Activated CD4-positive, CD25-positive, alpha-beta regulatory T cell treated with anti-CD3 and anti-CD28 coated beads, Interleukin-2, amount 50 U/mL, for 72 hours (primary cell): ENCODE measurements around the gene TMCC1.
"Not testable (repeated sequence)": the region's sequence is repeated elsewhere in the genome, so short reads cannot be mapped to it uniquely, and the experiment has no call there.

Experiments used
- DNase-seq: peaks from one replicate; pipeline ENCODE4 v3.0.0; 2021

TMCC1 gene

DNA sequence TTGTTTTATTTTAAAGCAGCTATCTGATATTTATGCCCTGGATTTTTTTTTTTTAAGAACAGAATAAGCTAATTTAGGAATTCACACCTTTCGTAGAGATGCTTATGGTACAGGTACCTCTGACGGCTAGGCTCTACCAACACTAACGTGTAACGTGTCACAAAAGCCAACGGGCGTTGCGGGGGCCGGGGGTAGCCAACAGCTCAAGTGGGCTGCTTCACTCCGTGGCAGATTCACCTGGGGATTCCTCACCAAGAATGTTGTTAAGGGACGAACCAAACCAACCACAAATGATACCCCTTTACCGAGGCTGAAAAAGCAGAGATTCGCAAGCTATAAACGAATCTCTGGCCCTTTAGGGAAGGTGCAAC is 1.0 kb downstream of the TMCC1 start:
- DNase-seq = no peak

DNA sequence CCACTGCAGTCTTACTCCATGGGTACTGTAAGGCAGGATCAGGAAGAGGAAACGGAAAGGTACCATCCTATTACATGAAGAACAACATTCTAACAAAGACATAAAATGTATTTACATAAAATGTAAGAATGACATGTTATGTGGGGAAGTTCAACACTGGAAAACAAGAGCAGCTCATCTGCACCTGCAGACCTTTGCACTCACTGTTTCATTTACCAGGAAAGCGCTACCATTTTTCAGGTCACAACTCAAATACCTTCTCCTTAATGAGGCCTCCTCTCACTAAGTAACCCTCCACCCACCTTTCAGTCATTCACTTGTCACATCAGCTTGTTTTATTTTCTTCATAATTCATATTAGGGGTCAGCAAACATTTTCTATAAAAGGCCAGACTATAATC is 2.6 kb downstream of the TMCC1 start:
- DNase-seq = no peak

DNA sequence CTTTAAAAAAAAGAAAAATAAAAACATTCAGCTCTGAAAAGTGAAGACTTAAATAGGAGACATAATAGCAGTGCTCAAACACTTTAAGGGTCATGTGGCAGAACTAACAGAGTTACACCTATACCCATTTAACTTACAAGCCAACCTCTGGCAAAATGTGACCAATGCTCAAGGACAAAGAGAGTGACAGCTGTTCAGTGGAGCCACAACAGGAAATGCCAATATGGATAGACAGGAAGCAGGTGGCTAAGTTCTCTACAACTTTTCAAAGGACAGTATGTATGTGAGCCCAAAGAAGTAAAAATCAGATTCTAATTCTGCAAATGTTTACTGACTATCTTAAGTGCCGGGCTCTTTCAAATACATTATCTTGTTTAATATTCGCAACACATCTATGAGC is 3.4 kb downstream of the TMCC1 start:
- DNase-seq = no peak

DNA sequence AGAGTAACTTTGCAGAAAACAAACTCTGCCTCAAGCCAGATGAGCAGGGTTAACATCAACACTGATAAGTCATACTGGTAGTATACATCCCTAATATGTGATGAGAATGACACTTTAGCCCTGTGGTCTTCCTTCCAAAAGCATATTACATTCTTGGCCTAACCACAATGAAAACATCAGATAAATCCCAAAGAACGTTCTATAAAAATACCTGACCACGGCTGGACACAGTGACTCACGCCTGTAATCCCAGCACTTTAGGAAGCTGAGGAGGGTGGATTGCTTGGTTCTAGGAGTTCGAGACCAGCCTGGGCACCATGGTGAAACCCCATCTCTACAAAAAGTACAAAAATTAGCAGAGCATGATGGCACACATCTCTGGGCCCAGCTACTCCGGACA is 4.7 kb downstream of the TMCC1 start:
- DNase-seq = no peak

DNA sequence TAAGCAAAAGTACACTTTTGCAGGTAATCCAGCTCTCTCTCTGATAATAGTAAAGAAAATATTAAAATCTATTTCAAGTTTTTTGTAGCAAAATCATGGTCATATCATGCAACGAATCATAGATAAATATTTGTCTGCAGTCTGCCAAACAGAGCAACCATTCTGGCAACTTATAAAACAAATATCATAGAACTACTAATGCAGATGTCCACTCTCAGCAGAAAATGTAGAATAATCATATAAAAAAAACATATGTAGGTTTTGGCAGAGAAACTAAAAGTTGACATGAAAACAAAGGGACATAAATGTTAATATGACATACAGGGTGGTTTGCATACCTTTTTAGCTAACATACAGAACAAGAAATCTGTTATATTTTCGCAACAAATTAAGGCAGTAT is 12.2 kb downstream of the TMCC1 start:
- no peak for DNase-seq

DNA sequence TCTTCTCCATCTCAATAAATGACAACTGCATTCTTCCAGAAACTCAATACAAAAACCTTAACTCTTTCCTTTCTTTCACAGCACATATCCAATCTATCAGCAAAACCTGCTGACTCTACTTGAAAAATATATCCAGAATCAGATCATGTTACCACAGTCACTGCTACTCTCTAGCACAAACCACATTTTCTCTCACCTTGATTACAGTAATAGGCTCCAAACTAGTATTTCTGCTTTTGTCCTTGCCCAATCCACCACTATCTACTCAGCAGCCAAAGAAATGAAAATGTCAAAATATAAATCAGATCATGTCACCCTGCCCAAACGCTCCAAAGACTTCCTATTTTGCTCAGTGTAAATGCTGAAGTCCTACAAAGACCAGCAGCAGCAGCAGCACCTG is 15.2 kb downstream of the TMCC1 start:
- no peak for DNase-seq

DNA sequence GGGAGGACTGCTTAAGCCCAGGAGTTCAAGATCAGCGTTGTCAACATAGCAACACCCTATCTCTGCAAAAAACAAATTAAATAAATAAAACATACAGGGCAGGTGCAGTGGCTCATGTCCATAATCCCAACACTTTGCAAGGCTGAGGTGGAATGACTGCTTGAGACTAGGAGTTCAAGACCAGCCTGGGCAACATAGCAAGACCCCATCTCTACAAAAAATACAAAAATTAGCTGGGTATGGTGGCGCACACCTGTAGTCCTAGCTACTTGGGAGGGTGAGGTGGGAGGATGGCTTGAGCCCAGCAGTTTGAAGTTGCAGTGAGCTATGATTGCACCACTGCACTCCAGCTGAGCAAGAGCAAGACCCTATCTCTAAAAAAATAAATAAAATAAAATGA is 19.0 kb downstream of the TMCC1 start:
- not testable (repeated sequence) for DNase-seq

DNA sequence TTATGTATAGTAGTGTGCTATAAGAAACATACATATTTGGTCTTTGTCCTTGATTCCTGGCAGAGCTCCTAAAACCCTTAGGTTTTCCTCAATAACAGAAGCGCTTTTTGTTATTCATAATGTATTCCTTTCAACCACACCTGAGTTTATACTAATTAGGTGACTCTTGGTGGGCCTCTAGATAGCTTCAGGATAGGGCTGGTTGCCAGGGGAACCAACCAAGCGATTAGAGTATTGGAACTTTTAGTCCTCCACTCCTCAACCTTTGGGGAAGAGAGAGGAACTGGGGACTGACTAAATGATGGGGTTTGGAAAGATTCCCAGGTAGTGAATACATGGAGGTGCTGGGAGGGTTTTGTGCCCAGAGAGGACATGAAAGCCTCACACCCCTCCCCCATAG is 24.6 kb downstream of the TMCC1 start:
- no peak for DNase-seq

DNA sequence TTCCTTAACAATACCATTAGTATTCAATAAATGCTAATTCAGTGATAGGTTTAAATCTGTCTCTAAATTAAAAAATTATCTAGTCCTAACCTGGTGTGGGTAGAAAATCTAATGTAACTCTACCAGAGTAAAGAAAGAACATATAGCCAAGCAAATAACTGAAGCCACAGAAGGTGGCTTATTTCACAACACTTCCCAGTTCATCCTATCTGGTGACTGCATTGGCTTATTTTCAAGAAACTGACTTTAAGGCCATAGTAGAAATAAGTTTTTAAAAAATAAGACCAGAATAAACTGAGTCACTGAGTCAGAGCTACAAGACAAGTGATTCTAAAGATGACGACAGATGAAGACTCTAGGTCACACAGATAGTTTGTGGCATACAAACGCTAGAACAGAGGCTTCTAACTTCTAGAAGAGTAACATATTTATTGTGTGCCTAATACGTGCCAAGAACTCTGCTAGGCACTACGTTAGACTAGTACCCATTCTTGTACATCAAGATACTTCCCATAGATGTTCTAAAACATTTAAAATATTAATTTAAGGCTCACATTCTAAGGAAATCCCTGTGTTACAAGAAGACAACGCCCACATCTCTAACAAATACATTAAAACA is 25.9 kb downstream of the TMCC1 start:
- no peak for DNase-seq

DNA sequence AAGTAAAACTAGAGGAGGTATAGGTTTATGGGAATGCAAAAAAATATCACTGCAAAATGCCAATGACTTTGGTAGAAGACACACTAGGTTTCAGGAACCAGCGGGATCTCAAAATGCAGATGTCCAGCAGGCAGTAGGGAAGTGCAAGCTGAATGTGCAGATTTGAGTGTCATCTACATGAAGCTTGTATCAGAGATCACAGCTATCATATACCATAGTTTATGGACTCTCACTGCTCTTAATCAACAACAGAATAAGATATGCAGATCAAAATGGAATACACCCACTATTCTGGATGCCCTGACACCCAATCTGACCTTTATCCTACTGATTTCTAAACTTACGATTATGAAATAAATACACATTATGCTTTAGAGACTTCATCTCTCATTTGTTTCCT is 27.7 kb downstream of the TMCC1 start:
- DNase-seq = no peak

DNA sequence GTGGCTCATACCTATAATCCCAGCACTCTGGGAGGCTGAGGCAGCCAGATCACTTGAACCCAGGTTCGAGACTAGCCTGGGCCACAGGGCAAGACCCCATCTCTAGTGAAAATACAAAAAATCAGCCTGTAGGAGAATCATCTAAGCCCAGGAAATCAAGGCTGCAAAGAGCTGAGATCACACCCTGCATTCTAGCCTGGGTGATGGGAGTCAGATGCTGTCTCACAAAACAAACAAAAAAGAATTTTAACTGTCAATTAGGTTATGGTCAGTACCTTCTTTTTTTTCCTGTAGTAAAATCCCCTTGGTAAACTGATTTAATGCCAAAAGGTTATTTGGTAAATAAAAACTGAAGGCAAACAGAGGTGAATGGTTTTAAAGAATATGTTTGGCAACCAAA is 29.0 kb downstream of the TMCC1 start:
- no peak for DNase-seq

DNA sequence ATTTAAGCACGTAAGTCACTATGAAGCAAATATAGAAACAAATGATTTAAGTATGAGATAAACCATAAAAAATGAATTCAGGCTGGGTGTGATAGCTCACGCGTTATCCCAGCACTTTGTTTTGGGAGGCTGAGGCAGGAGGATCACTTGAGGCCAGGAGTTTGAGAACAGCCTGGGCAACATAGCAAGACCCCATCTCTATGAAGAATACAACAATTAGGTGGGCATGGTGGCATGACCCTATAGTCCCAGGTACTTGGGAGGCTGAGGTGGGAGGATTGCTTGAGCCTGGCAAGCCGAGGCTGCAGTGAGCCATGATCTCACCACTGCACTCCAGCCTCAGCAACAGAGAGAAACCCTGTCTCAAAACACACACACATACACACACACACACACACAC is 34.2 kb downstream of the TMCC1 start:
- DNase-seq = no peak

DNA sequence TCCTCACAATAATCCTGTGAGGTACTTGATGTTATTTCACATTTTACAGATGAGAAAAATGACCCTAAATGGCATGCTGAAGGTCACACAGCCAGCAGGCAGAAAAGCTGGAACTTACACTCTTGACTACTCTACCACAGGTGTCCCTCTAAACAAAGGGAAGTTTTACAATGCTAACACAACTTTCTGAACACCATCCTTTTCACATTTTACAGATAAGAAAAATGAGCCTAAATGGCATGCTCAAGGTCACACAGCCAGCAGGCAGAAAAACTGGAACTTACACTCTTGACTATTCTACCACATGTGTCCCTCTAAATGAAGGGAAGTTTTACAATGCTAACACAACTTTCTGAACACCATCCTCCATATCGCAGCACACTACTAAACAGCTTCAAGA is 35.6 kb downstream of the TMCC1 start:
- no peak for DNase-seq

DNA sequence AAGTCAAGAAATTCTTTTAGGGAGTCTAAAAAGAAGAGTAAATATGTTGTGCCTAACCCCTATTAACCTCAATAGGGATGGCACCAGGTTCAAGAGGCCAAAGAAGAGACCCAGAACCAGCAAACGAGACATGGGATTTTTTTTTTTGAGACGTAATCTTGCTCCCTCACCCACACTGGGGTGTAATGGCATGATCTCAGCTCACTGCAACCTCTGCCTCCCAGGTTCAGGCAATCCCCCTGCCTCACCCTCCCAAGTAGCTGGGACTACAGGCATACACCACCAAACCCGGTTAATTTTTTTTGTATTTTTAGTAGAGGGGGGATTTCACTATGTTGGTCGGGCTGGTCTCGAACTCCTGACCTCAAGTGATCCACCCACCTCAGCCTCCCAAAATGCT is 36.7 kb downstream of the TMCC1 start:
- not testable (repeated sequence) for DNase-seq

DNA sequence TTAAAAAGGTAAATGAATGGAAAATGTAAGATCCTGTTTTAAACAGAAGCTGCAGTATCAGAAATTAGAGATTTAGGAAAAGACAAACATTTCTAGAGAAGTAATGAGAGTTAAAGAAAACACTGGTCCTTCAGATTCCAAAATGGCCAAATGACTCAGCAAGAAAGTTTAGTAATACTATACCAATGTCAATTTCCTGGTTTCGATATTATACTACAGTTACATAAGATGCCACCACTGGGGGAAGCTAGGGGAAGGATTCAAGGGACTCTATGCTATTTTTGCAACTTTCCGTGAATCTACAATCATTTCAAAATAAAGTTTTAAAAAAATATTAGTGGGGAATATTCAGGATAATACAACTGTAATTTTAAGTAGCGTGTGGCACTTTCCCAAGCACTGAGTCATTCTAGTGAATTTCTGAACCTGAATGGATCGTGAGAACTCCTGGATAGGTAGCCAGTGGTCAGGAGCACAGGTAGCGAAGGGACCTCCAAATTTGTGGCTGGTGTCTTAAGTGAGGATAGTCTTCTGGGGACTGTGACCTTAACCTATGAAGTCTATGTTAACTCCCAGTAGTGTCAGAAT is 37.6 kb downstream of the TMCC1 start:
- DNase-seq = no peak

DNA sequence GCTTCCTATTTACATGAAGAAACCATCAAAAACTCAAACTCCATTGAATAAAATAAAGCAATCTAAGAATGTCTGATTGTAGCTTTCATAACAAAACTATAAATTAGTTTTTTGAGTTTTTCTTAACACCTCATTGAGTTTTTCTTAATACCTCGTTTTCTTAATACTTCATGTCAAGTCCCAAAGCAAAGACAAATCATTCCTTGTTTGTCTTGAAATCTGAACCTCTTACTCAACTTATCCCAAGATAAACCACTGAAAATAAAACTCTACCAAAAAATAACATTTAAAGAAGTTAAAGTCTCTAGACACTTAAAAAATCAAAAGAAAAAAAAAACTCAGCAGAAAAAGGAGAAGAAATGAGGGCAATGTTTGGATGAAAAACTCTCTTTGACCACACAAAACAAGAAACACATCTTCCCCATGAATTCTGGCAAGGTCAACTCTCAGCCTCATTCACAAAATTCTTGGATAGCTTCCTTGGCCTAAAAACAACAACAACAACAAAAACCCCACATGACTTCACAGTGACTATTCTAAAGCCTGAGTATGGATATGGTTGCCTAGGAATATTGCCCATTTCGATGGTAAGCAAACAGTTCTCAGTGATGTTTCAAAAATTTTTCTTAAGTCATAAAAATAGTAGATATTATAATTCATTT is 38.2 kb downstream of the TMCC1 start:
- no peak for DNase-seq

DNA sequence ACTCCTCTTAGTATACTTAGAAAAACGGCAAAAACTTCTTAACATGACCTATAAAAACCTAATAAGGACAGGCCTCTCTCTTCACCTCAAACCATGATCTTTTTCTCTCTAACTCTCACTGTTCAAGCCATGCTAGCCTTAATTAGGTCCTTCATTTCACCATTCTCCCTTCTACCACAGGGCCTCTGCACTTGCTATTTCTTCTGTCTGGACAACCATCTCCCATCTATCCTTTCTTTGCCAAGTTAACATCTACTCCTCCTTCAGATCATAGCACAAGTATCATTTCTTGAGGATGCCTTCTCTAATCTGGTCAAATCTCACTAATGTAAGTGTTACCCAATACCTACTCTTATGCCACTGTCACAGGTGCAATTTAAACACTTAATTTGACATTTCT is 39.1 kb downstream of the TMCC1 start:
- DNase-seq = no peak

DNA sequence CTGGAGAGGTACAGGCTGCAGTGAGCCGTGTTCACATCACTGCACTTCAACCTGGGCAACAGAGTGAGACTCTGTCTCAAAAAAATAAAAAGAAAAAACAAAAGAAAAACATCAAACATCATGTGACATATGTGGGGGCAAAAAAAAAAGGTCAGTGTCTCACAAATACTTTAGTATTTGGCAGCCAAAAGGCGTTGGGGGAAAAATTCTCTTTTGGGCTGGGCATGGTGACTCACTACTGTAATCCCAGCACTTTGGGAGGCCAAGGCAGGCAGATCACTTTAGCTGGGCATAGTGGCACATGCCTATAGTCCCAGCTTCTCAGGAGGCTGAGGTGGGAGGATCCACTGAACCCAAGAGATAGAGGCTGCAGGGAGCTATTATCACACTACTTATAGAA is 47.6 kb downstream of the TMCC1 start:
- DNase-seq = no peak

DNA sequence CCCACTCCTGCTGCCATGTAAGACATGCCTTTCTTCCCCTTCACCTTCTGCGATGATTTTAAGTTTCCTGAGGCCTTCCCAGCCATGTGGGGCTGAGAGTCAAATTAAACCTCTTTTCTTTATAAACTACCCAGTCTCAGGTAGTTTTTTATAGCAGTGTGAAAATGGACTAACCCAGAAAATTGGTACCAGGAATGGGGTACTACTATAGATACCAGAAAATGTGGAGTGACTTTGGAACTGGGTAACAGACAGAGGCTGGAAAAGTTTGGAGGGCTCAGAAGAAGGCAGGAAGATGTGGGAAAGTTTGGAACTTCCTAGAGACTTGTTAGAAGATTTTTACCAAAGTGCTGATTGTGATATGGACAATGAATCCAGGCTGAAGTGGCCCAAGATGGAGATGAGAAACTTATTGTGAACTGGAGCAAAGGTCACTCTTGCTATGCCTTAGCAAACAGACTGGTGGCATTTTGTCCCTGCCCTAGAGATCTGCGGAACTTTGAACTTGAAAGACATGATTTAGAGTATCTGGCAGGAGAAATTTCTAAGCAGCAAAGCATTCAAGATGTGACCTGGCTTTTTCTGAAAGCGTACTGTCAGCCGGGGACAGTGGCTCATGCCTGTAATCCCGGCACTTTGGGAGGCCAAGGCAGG is 52.7 kb downstream of the TMCC1 start:
- DNase-seq = no peak

DNA sequence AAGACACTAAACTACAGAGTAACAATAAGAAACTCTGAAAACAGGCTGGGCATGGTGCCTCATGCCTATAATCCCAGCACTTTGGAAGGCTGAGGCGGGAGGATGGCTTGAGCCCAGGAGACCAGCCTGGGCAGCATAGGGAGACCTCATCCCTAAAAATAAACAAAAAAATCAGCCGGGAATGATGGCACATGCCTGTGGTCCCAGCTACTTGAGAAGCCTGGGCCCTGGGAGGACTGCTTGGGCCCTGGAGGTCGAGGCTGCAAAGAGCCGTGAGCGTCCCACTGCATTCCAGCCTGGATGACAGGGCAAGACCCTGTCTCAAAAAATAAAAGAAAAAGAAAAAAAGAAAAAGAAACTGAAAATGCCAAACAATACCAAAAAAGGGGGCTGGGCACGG is 55.4 kb downstream of the TMCC1 start:
- DNase-seq = no peak

DNA sequence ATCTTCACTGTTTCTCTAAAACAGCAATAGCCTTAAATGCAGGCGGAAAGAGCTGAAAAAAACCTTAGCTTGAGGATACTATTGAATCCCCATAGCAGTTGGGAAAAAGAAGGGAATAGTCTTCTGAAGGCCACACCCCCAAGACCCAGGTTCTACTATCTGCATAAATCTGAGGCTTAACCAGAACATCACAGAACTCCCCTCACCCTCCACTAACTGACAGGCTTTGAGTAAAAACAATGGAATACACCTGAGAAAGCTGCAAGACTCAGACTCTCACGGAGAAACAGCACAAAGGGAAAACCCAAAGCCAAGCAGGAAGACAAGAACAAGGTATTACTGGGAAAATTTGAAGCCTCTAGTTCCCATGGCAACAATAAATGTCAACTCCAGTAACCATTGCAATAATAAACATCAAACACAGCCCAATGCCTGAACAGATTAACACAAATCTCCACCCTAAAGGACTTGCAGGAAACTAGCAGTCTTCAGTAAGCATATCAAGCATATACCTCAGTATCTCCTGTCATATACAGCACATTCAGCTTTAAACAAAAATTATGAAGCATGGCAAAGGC is 56.4 kb downstream of the TMCC1 start:
- no peak for DNase-seq

DNA sequence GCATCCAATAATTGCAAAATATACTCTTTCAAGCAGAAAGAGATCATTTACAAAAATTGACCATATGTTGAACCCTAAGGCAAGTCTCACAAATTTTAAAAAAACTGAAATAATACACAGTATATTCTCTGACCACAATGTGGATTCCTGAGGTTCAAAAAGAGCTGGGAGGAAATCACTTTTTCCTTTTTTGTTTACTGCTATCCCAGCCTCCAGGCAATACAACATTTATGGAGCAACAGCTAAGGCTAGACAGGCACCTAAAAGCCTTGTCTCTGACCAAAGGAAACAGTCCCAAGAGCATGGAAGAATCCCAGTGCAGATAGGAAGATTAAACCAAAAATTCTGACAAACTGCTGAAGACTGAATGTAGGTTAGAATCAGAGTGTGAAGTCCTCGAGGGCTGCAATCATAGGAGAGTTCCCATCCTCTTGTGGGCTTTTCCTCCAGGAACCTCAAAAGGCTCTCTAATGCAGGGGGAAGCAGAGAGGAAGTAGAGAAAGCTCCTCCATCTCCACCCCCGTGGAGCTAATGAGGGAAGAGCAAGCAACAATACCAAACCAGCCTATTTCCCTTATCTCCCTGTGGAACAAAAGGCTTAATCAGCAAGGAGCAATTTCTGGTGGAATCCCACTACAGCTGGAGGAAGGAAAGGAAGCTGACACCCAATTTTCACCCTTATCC is 57.0 kb downstream of the TMCC1 start:
- DNase-seq = no peak

DNA sequence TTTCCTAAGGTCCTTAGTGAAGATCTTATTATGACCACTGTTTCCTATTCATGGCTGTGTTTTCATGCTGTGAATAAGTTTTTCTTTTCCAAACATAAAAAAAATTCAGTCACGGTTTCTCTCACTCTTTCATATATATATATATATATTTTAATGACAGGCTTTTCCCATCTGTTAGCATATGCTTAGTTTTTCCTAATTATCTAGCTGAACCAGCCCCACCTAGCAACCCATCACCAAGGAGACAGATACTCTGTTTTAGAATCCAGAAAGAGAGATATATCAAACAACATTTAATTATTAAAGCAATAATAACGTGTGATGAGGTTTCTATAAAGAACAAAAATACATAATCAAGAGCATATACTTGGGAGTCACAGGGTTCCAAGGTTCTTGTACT is 58.3 kb downstream of the TMCC1 start:
- DNase-seq = no peak
